Activated CD4-positive, CD25-positive, alpha-beta regulatory T cell (primary cell): ENCODE data around the gene SCYGR4.

Experiments used
- DNase-seq, 4 experiments: peaks; one replicate each; lab custom pipeline; 2025; lab: John Stamatoyannopoulos, UW

Gene SCYGR4

DNA sequence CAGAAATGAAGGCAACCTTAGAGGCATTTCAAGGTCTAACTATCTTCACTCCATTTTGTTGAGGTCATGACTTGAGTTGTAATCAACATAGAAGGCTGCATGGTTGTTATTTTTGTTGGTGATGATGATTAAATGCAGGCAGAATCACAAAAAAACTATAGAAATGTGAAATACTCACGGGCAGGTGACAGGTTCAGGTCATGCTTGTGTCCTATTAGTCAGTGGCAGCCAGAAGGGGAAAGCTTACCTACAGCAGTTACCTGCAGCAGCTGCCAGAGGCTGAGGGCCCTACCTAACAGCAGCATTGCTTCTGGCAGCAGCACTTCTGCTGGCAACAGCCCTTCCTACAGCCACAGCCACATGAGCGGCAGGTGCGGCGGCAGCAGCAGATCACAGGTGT lies 3.1 kb upstream of the SCYGR4 start:
- no peak for DNase-seq

DNA sequence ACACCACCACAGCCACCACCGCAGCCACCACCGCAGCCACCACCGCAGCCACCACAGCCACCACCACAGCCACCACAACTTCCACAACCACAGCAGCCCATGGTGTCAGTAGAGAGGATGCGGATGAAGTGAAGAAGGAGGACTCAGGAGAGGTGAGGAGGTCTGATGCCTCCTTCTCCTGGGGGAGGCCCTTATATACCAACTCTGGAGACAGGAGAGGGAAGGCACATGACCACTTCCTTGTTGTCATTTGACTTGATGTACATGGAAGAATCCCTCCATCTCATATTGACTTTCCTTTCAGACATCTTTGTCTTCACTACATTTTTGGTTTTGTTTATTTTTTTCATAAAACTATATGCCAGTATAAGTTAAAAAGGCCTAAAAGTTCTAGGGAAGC lies 2.6 kb upstream of the SCYGR4 start, which contains the start of gene SCYGR3:
TSS of gene SCYGR3 (minus strand) at position 101 of the 400 bp plus-strand sequence. CDS start at position 101, 0 bp downstream.
- no peak for DNase-seq

DNA sequence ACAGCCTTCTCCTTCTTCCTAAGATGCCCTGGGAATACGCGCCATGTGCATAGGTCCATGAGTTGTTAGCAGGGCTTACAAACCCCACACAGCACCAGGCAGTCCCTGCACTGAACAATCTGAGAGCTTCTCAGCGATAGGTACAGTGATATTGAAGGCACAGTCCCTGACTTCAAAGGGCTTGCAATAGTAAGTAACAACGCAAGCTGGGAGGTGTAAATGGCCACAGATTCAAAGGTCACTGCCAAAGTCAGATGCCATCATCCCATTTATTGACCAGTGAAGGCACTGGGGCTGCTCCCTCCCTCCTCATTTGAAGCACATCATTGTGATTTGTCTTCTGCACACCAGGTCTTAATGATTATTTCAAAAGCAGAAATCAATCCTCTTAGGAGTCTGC lies 2.1 kb upstream of the SCYGR4 start:
- DNase-seq: no peak

DNA sequence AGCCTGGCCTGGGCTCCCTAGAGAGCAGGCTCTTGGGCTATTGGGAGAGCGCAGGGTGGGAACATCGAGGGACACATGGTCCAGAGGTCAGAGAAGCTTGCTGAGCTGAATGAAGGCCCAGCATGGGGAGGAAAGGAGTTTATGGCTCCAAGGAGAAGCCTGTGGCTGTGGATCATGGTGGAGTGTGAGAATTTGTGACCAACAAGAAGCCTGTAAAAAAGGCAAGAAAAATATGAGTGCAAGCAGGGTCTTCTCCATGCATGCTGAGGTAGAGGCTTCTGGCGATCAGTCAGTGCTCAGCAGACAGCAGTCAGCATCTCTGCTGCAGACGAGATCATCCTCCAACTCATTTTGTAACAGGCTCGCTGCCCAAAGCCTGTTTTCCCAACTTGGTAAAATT lies 1.4 kb upstream of the SCYGR4 start:
- DNase-seq: no peak

DNA sequence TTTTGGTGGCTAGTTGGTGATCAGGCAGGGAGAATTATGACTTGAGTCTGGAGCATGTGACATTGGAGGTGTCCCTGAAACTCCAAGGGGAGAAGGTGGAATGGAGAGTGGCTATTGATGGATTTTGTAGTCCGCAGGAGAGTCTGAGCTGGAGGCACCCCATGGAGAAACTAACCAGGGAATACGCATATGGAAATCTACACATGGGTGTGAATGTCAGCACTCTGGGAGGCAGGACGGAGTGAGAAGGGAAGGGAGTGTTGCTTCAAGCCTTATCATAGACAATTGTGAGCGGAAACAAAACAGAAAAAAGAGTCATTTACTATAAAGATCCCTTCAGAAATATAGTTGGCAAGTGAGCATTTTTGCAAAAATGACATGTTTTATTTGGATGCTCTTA lies 667 bp upstream of the SCYGR4 start:
- DNase-seq: no peak

DNA sequence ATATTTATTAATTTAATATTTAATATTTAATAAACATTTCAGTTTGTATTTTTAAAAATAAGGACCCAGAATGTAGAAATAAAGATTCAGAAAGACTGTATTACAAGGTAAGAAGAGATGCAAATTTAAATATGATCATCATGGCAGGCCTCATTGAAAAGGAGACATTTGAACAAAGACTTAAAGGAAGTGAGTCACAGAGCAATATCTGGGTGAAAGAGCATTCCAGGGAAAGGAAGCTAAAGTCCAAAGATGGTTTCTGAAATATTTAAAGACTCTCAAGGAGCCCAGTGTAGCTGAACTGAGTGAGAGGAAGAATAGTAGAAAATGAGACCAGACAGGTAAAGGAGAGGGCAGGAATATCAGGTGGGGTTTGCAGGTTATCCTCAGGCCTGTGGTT lies 5.9 kb downstream of the SCYGR4 start:
- DNase-seq: no peak

DNA sequence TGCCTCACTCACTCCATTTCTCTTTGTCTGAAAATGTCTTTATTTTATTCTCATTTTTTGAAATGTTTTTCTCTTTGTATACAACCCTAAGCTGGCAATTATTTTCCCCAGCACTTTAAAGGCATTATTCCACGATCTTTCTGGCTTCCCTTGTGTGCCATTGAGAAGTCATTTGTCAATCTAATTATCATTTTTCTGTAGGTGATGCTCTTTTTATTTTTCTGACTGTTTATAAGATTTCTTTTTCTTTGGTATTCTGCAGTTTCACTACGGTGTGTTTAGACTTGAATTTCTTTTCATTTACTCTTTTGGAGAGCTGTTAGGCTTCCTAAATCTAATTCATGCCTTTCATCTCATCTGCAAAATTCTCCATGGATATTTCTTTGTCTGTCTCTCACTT lies 8.1 kb downstream of the SCYGR4 start:
- no peak for DNase-seq

DNA sequence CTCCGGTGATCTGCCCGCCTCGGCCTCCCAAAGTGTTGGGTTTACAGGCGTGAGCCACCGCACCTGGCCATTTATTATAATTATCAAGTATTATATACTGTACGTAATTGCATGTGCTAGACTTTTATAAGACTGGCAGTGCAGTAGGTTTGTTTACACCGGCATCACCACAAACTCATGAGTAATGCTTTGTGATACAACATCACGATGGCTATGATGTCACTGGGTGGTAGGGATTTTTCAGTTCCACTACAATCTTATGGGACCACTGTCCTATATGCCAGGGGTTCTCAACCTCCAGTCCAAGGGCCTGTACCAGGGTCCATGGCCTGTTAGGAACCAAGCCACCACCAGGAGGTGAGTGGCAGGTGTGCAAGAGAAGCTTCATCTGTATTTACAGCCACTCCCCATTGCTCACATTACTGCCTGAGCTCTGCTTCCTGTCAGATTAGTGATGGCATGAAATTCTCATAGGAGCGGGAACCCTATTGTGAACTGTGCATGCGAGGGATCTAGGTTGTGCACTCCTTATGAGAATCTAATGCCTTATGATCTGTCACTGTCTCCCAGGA lies 9.4 kb downstream of the SCYGR4 start:
- DNase-seq: no peak

DNA sequence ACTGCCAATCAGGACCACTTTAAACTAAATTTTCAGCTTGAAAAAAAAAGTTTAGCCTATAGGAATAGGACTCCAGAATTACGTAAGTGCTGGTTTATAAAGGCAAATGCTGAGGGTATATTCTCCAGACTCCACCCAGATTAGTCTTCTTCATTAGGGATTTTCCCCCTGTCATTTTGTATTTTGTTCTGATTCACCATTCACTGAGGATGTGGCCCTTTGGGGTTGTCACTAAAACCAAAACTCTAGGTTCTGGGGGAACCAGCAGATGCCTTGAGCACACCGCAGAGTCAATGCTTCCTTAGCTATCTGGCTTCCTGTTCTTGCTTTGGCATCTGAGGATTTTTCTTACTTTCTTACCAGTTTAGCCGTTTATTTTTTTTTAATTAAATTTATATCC lies 10.5 kb downstream of the SCYGR4 start:
- DNase-seq: no peak

DNA sequence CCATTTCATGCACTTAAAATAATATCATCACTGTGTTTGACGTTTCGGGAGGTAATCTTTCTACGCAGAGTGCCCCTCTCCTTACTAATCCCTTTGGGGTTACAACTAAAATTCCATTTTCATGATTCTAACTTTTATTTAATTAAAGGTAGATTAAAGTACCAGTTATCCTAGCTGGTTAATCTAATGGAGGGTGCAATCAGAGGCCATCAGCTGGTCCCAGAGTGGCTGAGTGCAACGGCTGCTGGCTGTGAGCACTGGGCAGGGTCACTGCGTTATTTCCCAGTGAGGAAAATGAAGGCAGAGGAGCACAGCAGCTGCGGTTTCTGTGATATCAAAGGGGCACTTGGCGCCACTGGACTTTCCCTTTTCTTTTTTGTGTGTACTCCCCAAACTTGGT lies 12.1 kb downstream of the SCYGR4 start:
- no peak for DNase-seq

DNA sequence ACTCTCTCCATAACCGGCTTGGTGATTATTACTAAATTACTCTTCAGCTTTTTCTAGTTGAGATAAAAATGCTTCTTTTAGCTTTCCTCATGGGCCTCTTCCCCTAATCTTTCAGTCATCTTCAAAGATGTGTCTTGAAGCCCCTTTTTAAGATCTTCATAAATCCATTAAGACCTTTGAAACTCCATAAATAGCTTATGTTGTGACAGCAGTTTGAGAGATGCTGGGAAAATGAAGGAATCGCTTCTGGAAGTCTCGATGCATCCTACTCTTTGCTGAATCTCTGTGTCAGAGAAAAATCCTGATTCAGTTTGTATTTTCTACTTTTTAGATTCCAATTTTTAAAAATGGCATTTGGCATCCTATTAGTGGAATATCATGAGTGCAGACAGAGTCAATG lies 13.0 kb downstream of the SCYGR4 start:
- DNase-seq: no peak

DNA sequence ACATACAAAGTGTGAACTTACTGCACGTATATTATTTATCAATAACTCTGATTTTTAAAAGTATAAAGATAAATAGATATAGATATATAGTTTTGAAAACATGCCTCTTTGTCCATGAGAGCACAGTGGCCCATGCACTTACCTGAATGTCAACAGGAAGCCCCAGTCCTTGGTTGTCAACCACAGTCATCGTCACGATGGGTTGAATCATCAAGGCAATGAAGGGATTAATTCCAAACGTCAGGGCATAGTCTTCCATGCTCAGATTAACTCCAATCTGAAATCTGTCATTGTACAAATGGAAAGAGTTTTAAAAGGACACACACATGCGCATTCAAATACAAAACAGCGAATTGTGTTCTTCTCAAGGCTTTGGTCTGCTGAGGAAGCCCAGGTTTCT lies 15.5 kb downstream of the SCYGR4 start:
- no peak for DNase-seq

DNA sequence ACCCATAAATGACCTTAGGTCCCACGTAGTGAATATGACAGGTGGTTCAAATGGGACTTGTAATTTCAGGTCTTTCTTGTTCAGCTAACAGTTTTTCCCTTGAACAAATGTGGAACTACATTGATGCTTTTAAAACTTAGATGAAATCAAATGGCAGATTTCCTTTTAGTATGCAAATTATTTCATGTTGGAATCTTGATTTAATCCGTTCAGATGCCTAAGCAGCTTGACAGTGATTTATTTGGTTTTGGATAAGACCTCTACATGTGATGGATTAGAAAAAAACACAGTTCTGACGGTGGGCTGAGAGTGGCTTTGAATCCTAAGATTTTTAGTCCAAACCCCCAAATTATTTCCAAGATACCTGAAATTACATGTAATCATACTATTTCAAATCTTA lies 16.9 kb downstream of the SCYGR4 start:
- no peak for DNase-seq

DNA sequence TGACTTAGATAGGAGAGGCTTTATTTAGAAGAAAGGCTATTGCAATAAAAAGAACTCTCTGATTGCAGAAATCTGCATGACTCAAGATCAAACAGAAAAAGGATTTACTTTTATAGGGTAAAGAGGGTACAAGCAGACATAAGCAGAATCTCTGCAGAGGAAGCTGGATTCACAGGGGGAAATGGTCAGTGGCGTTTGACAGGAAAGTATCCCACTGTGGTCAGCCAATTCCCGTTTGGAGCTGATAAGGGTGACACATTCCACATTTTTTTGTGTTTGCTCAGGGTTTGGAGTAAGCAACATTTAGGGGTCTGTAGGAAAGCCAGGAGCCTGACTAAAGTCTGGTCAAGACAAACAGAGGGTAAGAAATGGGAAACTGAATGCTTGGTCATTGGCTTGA lies 25.4 kb downstream of the SCYGR4 start:
- no peak for DNase-seq

DNA sequence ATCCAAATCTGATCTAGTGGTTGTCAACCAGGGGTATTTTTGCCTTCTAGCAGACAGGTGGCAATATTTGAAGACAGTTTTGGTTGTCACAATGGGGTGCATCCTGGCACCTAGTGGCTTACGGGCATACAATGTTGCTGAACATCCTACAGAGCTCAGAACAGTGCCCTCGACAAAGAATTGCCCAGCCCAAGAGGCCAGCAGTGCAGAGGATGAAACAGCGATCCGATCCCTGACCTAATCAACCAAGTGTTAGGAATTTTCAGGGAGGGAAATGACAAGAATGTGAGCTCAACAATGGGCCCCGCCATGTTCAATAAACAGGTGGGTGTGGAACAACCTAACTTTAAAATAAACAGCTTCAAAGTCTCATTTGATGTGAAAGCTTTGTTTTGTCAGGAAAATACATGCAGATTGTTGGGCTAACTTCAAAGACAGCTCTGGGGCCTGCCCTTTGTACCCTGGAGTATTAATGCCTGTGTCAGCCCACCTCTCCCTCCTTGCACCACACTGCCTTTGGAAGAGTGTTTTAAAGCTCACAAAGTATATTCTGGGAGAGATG lies 26.8 kb downstream of the SCYGR4 start:
- no peak for DNase-seq

DNA sequence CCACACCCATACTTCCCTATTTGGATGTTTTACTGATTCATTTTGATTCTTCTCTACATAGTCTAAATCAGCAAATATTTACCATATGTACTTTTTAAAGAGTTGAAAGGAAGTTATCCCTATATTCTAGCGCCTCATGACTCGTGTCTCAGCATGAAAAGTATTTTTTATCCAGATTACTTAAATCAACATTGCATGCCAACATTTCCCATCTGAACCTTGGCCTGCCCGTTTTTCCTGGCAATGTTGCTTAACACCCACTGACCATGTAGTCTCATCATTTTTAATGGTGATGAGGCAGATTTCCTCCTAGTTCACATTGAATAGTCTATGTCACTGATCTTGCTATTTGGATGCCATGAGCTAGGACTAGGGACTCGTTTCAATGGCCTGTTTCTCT lies 36.1 kb downstream of the SCYGR4 start:
- no peak for DNase-seq

DNA sequence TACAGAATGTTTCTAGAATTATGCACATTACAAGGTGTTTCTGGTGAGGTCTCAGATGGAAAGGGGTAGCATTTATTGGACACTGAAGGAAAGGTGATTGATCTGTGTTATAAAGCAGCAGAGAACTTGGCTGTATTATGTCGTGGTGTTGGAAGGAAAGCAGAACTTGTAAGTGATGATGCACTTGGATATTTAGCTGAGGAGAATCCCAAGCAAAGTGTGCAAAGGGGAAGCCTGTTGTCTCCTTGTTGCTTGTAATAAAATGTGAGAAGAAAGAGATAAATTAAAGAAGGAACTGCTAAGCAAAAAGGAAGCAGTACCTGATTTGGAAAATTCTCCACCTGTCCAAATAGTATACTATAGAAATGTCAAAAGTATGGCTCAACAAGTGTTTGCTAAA lies 37.1 kb downstream of the SCYGR4 start:
- no peak for DNase-seq

DNA sequence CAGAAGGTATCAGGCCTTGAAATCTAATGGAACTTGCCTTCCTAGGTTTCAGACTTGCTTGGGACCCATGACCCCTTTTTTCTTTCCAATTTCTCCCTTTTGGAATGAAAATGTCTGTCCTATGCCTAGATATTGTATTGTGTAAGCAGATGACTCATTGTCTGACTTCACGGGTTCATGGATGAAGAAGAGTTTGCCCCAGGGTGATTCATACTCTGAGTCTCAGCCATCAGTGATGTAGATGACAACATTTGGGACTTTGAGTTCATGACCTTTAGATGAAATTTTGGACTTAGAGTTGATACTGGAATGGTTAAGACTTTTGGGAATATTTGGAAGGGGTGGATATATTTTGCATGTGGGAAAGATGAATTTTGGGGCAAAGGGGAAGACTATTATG lies 38.2 kb downstream of the SCYGR4 start:
- DNase-seq: no peak

DNA sequence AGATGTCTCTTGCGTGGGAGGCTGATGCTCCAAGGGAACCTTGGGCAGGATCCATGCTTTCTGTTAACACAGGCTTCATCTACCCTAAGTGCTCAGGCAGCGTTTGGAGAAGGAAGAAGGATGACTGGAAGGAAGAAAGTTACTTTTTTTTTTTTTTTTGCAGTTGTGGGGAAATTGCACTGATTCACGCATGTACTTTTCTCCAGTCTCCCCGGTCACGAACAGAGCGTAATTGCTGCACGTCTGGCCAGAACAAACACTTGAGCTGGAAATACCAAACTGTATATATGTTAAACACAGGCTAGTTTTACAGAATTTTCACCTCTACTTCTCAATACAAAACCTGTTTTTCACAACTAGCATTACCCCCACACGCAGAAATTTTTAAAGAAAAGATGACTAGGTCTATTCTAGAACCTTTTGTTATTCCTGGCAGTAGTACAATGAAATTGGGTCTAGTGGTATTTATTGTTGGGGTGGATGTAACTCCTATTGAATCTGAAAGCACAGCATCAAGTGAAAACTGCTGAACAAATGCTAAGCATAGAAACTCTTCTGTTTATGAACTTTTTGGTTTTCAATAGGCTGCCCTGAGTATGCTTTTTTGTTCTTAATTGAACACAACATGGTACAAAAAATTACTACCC lies 40.0 kb downstream of the SCYGR4 start:
- DNase-seq: no peak

DNA sequence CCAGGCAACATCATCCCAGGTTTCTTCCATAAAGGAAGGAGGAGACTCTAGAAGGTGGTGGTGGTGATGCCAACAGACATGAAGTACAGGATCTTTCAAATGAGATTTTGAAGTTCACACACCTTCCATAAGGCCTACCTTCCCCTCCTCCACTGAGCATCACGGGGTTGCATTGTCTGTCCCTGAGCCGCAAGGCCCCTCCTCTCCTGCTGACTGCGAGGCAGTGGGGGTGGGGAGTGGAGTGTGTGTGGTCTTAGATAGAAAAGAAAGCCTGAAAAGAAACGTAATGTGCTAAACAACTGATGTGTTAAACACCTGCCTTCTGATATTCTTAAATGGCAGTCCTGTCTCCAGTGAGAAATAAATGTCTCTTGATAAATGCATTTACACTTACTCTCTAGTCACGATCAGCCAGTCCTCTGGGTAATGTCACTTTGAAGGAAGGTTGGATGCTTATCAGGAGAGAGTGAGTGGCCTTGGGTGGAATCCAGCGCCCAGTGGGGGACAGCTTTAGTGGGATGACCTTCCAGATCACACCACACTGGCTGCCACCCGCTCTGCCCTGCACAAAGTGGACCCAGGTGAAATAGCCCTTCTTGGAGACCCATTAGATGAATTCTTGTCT lies 43.8 kb downstream of the SCYGR4 start:
- DNase-seq: no peak

DNA sequence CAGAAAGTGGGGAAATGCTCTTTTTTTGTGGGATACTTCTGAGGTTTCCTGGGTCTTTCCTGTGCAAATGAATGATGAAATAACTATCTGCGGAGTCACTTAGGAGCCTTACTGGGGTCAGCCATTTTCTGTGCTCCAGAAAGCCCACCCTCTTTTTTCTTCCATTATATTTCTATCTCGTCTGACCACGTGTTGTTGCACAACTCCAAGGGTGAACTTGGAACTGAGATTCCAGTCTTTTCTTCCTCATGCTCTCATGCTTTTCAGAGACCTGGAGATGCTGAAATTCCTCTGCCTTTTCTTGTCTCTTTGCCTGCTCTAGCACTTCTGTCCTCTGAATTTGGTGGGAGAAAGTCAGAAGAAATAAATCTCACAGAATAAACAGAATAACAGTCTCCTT lies 44.5 kb downstream of the SCYGR4 start:
- DNase-seq: no peak

DNA sequence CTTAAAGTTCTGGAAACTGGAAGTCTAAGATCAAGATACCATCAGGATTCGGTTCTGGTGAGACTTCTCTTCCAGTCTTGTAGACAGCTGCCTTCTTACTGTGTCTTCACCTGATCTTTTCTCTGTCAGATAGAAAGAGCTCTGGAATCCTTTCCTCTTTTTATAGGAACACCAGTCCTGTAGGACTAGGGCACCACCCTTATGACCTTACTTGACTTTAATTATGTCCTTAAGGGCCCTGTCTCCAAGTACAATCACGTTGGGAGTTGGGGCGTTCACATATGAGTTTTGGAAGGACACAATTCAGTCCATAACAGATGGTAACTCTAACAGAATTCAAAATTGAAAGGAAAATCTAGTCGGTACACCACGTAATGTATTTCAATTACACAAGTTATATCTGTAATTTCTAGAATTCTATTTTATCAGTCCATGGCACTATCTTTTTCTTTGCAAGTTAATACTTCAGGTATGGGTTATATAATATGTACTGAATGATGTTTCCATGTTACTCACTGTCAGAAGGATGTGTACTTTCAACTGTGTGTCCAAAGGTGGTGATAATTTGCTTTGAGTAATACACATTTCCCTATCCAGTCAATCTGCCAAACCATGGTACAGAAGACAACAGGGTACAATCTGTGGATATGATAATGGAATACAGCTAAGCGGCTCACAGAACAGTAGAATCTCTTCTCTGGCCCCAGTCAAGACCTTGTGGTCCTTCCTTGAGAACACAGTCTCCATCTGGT lies 48.1 kb downstream of the SCYGR4 start:
- DNase-seq: no peak
